ENCODE data around the gene CREBBP.
"Not testable (repeated sequence)": the region's sequence is repeated elsewhere in the genome, so short reads cannot be mapped to it uniquely, and the experiment has no call there.

The CREBBP gene

GRCh38 chr16:3906363-3906762 is 25.9 kb upstream of the CREBBP start:
- DNase-seq: no peak
- H3K4me3 Mint-ChIP-seq: no peak overlapping the region
- peaks cover 0 to 2% of the 10 kb centered on the region in 2 donors for H3K4me1 Mint-ChIP-seq (ENCODE audit: low read depth in 2 of 2)
- no peaks in the 10 kb centered on the region for H3K27me3 Mint-ChIP-seq
- no peaks in the 10 kb centered on the region for H3K9me3 Mint-ChIP-seq
- no peak for ATAC-seq (replicated peaks)
- no peaks in the 10 kb centered on the region for H3K36me3 Mint-ChIP-seq (ENCODE audit: insufficient read depth)
- no peak overlapping the region for H3K27ac Mint-ChIP-seq

DNA sequence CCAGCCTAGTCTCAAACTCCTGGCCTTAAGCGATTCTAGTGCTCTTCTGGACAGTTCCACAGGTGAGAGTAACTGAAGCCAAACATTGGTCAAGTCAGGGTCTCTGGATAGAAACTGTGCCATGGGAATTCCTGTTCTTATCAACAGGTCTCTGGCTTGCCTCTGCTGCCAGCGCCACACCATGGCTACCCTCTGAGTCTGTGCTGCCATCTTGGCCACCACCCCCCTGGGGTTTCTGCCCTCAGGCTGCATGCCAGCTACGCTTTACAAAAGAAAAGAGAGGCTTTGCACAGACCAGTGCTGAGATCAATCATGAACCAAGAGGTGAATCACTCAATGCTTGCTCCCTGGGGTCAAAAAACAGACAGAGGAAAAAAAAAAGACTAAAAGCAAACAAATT is 24.4 kb upstream of the CREBBP start:
- Mint-ChIP-seq H3K4me1 (ENCODE audit: low read depth in 2 of 2) (peaks cover 0 to 3% of the 10 kb centered on the region in 2 donors), H3K27me3 (no peaks in the 10 kb centered on the region), H3K4me3 (no peak overlapping the region), H3K36me3 (ENCODE audit: insufficient read depth) (no peaks in the 10 kb centered on the region), H3K27ac (no peak overlapping the region), H3K9me3 (no peaks in the 10 kb centered on the region)
- ATAC-seq (replicated peaks): no peak
- DNase-seq: no peak

GRCh38 chr16:3890091-3890490 is 9.6 kb upstream of the CREBBP start:
- ATAC-seq (replicated peaks): no peak
- Mint-ChIP-seq H3K4me3 (no peak overlapping the region), H3K4me1 (ENCODE audit: low read depth in 2 of 2) (peaks cover 0 to 4% of the 10 kb centered on the region in 2 donors), H3K27ac (no peak overlapping the region), H3K36me3 (ENCODE audit: insufficient read depth) (no peaks in the 10 kb centered on the region), H3K27me3 (peaks cover 31 to 45% of the 10 kb centered on the region in 2 donors), H3K9me3 (no peaks in the 10 kb centered on the region)
- DNase-seq: no peak

- Mint-ChIP-seq H3K4me1 (ENCODE audit: low read depth in 2 of 2) (peaks cover 0 to 4% of the 10 kb centered on the region in 2 donors), H3K36me3 (ENCODE audit: insufficient read depth) (no peaks in the 10 kb centered on the region), H3K27me3 (peaks cover 27 to 41% of the 10 kb centered on the region in 2 donors), H3K4me3 (no peak overlapping the region), H3K9me3 (no peaks in the 10 kb centered on the region), H3K27ac (no peak overlapping the region)
- no peak for ATAC-seq (replicated peaks)
- DNase-seq: no peak
Measured at GRCh38 chr16:3889059-3889458, 8.5 kb upstream of the CREBBP start.

GRCh38 chr16:3885999-3886398 is 5.5 kb upstream of the CREBBP start:
- not testable (repeated sequence) for H3K36me3 Mint-ChIP-seq (ENCODE audit: insufficient read depth); H3K4me3 Mint-ChIP-seq; DNase-seq; H3K27ac Mint-ChIP-seq; ATAC-seq (replicated peaks); H3K9me3 Mint-ChIP-seq
- Mint-ChIP-seq H3K4me1 (ENCODE audit: low read depth in 2 of 2) (peaks cover 7 to 12% of the 10 kb centered on the region in 2 donors), H3K27me3 (peaks cover 11 to 43% of the 10 kb centered on the region in 2 donors)

GRCh38 chr16:3884398-3884797 is 3.9 kb upstream of the CREBBP start:
- no peak overlapping the region for H3K4me3 Mint-ChIP-seq
- no peak for ATAC-seq (replicated peaks)

DNA sequence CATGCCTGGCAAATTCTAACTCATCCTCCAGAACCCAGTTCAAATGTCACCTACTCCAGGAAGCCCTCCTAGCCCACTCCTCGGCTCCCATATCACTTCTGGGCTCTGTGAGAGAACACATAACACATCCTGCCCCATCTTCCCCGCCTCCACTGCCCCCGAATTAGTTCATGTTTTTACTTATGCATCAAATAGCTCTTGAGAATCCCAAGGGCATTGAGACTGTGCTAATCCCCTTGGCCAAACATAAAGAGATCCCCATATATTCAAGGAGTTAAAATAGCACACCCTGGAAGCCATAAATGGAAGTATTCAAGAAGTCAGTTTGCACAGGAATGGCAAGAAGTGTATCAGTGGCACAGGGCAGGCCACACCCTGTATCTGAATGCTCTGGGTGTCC is 2.0 kb upstream of the CREBBP start:
- ATAC-seq (replicated peaks) (no peak), DNase-seq (no peak)
- peak overlapping the region; percentile 67 to 91 for H3K27ac Mint-ChIP-seq
- peaks cover 0 to 25% of the 10 kb centered on the region in 2 donors for H3K27me3 Mint-ChIP-seq
- no peaks in the 10 kb centered on the region for H3K9me3 Mint-ChIP-seq
- peaks cover 25 to 27% of the 10 kb centered on the region in 2 donors for H3K4me1 Mint-ChIP-seq (ENCODE audit: low read depth in 2 of 2)
- H3K4me3 Mint-ChIP-seq: peak overlapping the region; percentile 80 to 85
- peaks cover 21% of the 10 kb centered on the region for H3K36me3 Mint-ChIP-seq (ENCODE audit: insufficient read depth)

More at GRCh38 chr16:3884398-3884797, 3.9 kb upstream of the CREBBP start:
- Mint-ChIP-seq H3K27me3 (peaks cover 11 to 37% of the 10 kb centered on the region in 2 donors), H3K4me1 (ENCODE audit: low read depth in 2 of 2) (peaks cover 7 to 8% of the 10 kb centered on the region in 2 donors), H3K9me3 (no peaks in the 10 kb centered on the region), H3K27ac (no peak overlapping the region), H3K36me3 (ENCODE audit: insufficient read depth) (peaks cover 7% of the 10 kb centered on the region)
- DNase-seq: no peak

GRCh38 chr16:3881499-3881990 is 1.0 kb upstream of the CREBBP start:
- H3K27me3 Mint-ChIP-seq: peaks cover 0 to 25% of the 10 kb centered on the region in 2 donors
- no peaks in the 10 kb centered on the region for H3K9me3 Mint-ChIP-seq
- peaks cover 27% of the 10 kb centered on the region for H3K36me3 Mint-ChIP-seq (ENCODE audit: insufficient read depth)
- H3K27ac Mint-ChIP-seq: peak overlapping the region; percentile 67 to 91
- peaks cover 35 to 36% of the 10 kb centered on the region in 2 donors for H3K4me1 Mint-ChIP-seq (ENCODE audit: low read depth in 2 of 2)
- peak overlapping the region; percentile 80 to 85 for H3K4me3 Mint-ChIP-seq
- no peak for DNase-seq
- no peak for ATAC-seq (replicated peaks)

DNA sequence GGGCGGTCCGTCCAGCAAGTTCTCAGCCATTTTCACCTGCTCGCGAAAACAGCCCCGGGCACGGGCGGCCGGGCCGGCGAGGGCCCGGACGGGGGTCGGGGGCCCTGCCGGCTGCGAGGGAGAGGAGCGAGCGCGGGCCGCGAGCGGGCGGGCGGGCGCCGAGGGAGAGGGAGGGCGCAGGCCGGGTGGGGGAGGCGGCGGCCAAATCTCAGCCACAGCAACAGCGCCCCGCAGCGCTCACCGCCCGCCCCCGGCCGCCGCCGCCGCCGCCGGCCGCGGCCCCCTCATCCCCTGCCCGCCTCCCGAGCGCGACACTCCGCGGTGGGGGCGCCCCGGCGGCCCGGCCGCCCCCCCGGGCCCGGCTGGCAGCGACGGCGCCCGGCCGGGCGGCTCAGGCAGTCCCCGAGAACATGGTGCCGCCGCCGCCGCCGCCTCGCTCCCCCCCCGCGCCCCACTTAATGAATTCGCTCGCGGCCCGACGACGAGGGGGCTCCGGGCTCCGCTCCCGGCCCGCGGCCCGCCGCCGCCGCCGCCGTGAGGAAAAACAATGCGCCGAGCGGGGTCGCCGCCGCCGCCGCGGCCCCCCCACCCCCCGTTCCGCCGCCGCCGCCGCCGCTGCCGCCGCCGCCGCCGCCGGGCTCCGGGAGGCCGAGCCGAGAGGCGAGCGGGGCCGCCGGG is 487 bp downstream of the CREBBP start:
- H3K4me1 Mint-ChIP-seq (ENCODE audit: low read depth in 2 of 2): peaks cover 44 to 52% of the 10 kb centered on the region in 2 donors
- DNase-seq: peak; percentile 59 to 69 (median 68)

DNA sequence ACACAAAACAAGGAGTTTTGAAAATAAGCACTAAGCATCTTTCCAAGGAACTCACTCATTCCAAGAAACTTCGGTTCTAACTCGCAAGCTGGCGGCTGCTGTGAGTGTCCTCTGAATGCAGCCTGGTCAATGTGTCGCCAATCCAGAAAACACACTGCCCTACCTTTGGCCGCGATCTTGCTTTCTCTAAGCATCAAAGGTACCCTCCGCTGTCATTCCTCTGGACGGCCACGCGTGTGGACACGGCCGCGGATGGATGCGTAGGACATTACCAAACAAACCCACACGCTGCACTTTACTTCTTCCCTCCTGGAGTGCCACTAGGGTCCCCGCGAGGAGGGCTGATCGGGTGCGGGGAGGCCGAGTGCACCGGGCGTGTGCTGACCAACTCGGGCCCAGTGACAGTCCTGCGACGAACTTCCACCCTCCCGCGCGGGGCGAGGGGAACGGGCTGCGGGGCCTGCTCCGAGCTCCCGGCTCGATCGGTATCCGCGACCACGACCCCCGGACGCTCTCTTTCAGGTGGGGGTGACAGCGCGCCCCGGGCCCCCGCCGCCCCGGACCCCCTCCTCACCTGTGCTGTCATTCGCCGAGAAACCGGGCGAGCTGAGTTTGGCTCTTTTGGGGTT is 1.1 kb downstream of the CREBBP start:
- ATAC-seq (replicated peaks) (no peak), DNase-seq (peak in 1 of 3 experiments; percentile 7)
- peaks cover 47 to 56% of the 10 kb centered on the region in 2 donors for H3K4me1 Mint-ChIP-seq (ENCODE audit: low read depth in 2 of 2)
- H3K4me3 Mint-ChIP-seq: peak overlapping the region; percentile 86 to 87
- peak overlapping the region; percentile 16 to 55 for H3K27ac Mint-ChIP-seq
- peaks cover 33% of the 10 kb centered on the region for H3K36me3 Mint-ChIP-seq (ENCODE audit: insufficient read depth)
- H3K27me3 Mint-ChIP-seq: peaks cover 0 to 25% of the 10 kb centered on the region in 2 donors
- H3K9me3 Mint-ChIP-seq: no peaks in the 10 kb centered on the region

More for the DNA sequence above, 487 bp downstream of the CREBBP start:
- Mint-ChIP-seq H3K36me3 (ENCODE audit: insufficient read depth) (peaks cover 33% of the 10 kb centered on the region), H3K4me3 (peak overlapping the region; percentile 86 to 87), H3K9me3 (no peaks in the 10 kb centered on the region), H3K27me3 (peaks cover 0 to 25% of the 10 kb centered on the region in 2 donors), H3K27ac (peak overlapping the region in 1 of 2 donors; percentile 32)
- peak; percentile 70 for ATAC-seq (replicated peaks)

- DNase-seq (no peak), ATAC-seq (replicated peaks) (no peak)
- Mint-ChIP-seq H3K4me3 (peak overlapping the region; percentile 86 to 87), H3K4me1 (ENCODE audit: low read depth in 2 of 2) (peaks cover 52 to 62% of the 10 kb centered on the region in 2 donors), H3K27me3 (peaks cover 0 to 19% of the 10 kb centered on the region in 2 donors), H3K9me3 (no peaks in the 10 kb centered on the region), H3K27ac (peak overlapping the region; percentile 16 to 55), H3K36me3 (ENCODE audit: insufficient read depth) (peaks cover 33% of the 10 kb centered on the region)
Measured at GRCh38 chr16:3878610-3879009, 1.9 kb downstream of the CREBBP start.

GRCh38 chr16:3876695-3877094 is 3.8 kb downstream of the CREBBP start:
- Mint-ChIP-seq H3K27ac (peak overlapping the region in 1 of 2 donors; percentile 35), H3K27me3 (peaks cover 0 to under 1% of the 10 kb centered on the region in 2 donors), H3K36me3 (ENCODE audit: insufficient read depth) (peaks cover 29% of the 10 kb centered on the region), H3K9me3 (no peaks in the 10 kb centered on the region), H3K4me1 (ENCODE audit: low read depth in 2 of 2) (peaks cover 60 to 72% of the 10 kb centered on the region in 2 donors), H3K4me3 (peak overlapping the region; percentile 86 to 87)
- DNase-seq: no peak
- no peak for ATAC-seq (replicated peaks)

GRCh38 chr16:3876160-3876559 is 4.4 kb downstream of the CREBBP start:
- H3K9me3 Mint-ChIP-seq: no peaks in the 10 kb centered on the region
- peaks cover 62 to 75% of the 10 kb centered on the region in 2 donors for H3K4me1 Mint-ChIP-seq (ENCODE audit: low read depth in 2 of 2)
- no peaks in the 10 kb centered on the region for H3K27me3 Mint-ChIP-seq
- DNase-seq (no peak), ATAC-seq (replicated peaks) (no peak)
- H3K27ac Mint-ChIP-seq: no peak overlapping the region
- peaks cover 31% of the 10 kb centered on the region for H3K36me3 Mint-ChIP-seq (ENCODE audit: insufficient read depth)
- H3K4me3 Mint-ChIP-seq: peak overlapping the region; percentile 86 to 87
